NCI-H1048 (cell line): ENCODE measurements around the gene ADD1.
"Not testable (repeated sequence)": the region's sequence is repeated elsewhere in the genome, so short reads cannot be mapped to it uniquely, and the experiment has no call there.

Source experiments
- DNase-seq: peaks from one replicate; lab custom pipeline; 2025; lab: John Stamatoyannopoulos, UW

ADD1 gene

DNA sequence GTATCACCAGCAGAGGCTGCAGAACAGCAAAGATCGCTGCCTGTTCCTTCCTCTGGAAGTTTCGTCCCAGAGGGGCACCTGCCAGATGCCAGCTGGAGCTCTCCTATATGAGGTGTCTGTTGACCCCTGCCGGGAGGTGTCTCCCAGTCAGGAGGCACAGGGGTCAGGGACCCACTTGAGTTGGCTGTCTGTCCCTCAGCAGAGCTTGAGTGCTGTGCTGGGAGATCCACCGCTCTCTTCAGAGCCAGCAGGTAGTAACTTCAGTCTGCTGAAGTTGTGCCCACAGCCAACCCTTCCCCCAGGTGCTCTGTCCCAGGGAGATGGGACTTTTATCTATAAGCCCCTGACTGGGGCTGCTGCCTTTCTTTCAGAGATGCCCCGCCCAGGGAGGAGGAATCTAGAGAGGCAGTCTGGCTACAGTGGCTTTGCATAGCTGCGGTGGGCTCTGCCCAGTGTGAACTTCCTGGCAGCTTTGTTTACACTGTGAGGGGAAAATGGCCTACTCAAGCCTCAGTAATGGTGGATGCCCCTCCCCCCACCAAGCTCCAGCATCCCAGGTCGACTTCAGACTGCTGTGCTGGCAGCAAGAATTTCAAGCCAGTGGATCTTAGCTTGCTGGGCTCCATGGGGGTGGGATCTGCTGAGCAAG is 78.9 kb downstream of the ADD1 start:
- DNase-seq = not testable (repeated sequence)

DNA sequence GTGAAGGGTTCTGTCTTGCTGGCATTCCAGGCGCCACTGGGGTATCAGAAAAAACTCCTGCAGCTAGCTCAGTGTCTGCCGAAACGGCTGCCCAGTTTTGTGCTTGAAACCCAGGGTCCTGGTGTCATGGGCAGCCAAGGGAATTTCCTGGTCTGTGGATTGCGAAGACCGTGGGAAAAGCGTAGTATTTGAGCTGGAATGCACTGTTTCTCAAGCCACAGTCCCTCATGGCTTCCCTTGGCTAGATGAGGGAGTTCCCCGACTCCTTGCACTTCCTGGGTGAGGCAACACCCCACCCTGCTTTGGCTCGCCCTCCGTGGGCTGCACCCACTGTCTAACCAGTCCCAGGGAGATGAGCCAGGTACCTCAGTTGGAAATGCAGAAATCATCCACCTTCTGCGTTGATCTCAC is 79.5 kb downstream of the ADD1 start:
- DNase-seq = no peak

DNA sequence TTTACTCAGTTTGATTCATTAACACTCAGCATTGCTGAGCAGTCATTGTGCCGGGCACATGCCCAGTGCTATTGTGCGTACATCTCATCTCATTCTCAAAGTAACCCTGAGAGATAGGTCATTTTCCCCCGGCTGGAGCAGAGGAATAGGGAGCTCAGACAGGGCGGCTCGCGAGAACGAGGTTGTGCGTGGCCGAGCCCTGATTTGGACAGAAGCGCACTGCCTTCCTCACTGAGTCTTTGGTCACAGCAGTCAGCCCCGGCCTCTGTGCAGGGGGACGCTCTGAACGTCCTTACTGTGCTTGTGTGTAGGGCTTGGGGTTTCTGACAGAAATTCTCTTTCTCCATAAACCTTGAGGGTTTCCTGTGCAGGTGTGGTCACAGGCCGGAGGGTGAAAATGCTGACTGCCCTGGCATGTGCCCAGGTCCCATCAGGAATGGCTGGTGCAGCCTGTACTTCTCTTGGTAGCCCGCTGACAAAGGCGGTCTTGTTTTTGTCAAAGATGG is 80.1 kb downstream of the ADD1 start:
- no peak for DNase-seq

DNA sequence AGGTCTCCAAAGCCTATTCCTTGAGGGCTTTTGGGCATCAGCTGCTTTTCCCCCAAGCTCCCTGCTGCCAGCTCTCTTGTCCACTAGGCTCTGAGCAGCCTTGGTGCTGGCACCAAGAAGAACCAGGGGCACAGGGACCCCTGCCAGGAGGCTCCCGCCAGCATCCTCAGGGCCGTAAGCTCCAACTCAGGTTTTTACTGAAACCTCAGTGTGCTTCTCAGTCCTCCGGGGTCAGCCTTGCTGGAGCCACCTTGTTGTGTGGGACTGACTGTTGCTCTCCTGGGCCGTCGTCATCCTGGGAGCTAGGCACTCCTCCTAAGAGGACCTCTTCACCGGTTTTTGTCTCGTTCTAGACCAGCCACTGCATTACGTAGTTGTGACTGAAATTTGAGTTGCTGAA is 80.6 kb downstream of the ADD1 start:
- DNase-seq = no peak

DNA sequence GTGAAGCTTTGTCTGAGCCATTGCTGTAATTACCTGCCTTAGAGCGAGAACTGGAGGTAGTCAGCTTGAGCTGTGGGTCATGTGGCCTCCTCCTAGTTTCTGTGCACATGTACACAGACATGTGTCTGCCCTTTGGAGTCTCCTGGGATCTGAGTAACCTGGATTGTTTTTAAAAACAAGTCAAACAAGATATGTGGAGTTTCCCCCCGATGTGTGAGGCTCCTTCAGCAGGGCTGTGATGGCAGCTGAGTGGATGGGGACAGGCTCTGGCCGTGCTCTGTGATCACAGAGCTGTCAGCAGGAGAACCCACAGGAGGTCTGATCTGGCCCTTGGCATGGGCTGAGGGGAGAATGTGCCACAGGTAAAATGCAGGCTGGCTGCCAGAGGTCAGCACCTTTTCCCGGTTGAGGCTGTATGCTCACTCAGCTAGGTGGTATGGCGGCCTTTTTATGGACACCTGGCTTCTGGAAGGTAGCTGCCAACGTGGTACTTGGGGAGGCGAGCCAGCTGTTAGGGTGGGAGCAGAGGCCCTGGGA is 81.2 kb downstream of the ADD1 start:
- DNase-seq = no peak

DNA sequence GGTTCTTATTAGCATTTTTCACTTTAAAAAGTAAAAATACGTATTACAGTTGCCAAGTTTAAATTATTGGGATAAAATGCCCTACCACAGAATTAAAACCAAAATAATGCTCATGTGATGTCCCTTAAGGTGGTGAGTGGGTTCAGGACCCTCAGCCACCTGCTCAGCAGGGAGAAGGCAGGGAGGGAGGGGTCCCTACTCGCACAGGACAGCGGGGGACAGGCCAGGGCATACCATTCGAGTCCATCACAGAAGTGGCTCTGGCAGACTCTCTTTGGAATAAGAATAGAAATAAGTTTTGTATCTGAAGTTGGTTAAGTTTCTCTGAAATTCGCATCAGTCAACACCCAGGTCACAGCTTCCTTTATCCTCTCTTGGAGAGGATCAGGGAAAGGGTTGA is 81.9 kb downstream of the ADD1 start:
- DNase-seq = no peak

DNA sequence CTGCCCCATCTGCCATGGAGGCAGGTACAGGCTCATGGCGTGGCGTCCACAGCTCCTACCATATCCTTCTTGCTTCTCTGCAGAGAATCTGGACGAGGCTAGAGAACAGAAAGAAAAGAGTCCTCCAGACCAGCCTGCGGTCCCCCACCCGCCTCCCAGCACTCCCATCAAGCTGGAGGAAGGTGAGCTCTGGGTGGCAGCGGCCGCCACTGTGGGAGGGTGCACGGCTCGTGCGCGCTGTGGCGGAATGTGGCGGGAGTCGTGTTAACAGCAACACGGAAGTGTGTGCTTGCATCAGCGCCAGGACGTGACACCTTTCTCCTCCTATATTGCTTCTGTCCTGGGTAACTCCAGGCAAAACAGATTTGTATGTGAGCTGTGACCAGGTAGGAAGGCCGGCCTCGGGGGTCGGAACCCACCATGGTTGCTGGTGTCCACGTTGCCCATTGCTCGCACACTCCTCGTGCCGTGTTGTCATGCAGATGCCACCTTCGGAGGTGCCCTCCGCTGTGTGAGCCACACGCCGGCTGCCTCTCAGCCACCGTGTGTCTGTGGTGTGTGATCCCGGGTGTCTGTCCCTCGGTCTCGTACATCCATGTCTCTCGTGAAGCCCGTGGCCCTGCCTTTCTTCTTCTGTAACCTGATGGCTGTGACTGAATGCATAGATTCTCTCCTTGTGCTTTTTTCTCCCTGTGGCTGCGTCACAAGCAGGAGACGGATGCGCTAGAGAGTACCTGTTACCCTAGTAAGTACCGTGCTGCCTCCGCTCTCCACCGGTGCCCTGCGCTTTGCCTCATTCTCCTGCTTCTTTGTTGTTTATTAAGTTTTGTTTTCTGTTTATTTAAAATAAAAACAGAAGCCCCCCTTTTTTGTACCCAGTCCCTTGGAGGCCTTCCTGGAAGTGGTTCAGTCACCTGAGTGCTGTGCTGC is 82.6 kb downstream of the ADD1 start:
- DNase-seq = no peak

DNA sequence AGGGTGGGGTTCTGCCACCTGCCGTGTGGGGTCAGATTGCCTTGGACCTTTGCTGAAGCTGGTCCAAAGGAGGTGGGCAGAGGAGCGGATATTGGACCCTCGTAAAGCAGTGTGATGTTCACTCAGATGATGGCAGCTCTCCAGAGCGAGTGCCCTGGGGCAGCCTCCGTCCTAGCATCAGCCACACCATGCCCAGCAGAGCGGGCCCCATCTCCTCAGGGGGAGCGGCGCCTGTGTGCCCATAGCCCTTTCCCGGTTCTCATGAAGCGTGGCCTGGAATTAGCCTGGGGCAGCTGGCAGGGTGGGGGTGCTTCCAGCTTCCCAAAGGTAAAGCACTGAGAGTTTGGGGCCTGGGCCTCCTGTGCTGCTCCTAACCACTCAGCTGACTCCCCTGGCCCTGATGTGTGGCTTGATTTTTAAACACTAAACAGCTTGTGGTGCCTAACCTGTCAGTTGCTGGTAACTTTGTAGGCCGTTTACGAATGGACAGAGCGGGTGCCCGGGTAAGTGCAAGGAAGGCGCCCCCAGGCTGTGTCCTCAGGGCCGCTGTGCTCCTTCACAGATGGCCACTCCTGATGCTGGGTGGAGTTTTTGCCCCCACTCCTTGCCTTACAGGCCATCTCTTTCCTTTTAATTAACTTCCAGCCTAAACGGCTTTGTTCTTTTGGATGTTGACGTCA is 83.5 kb downstream of the ADD1 start:
- no peak for DNase-seq

DNA sequence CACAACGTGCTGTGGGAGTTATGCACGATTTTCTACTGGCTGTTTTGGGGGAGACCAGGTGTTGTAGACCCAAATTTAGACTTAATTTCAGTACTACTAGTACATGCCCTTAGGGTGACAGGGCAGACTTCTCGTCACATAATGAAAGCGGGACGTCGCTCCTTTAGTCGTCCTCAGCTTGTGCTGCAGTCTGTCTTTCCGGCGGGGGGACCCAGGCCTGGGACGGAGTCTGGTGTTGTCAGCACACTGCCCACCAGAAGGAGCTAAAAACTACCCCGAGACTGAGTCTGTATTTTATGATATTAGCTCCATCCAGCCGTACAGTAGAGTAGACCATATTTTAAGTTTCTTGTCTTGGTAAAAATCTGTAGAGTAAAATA is 84.0 kb downstream of the ADD1 start:
- DNase-seq = no peak

DNA sequence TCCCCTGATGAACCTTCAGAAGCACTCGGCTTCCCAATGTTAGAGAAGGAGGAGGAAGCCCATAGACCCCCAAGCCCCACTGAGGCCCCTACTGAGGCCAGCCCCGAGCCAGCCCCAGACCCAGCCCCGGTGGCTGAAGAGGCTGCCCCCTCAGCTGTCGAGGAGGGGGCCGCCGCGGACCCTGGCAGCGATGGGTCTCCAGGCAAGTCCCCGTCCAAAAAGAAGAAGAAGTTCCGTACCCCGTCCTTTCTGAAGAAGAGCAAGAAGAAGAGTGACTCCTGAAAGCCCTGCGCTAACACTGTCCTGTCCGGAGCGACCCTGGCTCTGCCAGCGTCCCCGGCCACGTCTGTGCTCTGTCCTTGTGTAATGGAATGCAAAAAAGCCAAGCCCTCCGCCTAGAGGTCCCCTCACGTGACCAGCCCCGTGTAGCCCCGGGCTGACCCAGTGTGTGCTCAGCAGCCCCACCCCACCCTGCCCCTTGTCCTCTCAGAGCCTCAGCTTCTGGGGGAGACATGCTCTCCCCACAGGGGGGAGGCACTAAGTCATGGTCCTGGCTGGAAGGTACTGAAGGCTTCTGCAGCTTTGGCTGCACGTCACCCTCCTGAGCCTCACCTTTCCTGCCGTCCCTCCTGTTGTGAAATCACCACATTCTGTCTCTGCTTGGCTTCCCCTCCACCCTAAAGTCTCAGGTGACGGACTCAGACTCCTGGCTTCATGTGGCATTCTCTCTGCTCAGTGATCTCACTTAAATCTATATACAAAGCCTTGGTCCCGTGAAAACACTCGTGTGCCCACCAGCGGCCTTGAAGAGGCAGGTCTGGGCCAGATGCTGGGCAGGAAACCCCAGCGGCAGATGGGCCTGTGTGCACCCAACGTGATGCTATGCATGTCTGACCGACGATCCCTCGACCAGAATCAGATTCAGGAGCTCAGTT is 84.9 kb downstream of the ADD1 start:
- no peak for DNase-seq

DNA sequence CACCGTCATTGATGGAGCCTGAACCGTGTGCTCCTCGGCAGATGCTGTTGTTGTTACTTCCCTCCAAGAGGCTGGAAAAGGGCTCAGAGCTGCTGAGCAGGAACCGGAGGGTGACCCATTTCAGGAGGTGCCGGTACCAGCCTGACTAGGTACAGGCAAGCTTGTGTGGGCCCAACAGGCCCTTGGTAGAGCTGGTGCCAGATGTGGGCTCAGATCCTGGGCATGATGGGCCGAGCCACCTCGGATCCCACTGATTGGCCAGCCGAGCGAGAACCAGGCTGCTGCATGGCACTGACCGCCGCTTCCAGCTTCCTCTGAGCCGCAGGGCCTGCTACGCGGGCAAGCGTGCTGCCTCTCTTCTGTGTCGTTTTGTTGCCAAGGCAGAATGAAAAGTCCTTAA is 85.8 kb downstream of the ADD1 start:
- no peak for DNase-seq

DNA sequence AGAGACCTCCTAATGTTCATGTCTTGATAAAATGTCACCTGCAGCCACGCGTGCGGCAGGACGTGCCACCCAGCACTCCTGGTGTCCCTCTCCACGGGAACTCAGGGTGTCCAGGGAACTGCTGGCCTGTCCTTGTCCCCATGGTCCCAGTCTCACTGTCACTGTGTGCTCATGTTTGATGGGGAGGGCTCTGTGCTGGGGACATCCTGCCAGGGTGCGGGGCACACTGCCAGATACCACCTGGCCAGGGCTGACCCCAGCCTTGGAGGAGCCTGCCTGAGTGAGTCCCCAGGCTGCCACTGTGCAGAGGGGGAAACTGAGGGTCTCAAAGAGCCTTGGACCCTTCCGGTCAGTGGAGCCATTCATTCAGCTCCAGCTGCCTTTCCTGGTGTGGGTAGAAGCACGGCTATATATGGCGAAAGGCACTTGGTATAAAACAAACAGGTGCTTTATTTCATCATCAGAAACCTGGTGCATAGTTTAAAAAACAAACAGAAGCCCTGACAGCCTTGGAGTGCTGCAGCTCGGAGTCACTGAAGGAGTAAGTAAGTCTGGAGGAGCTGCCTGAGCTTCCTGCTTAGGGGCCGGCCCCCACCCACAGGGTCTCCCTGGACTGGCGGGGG is 86.6 kb downstream of the ADD1 start:
- no peak for DNase-seq

DNA sequence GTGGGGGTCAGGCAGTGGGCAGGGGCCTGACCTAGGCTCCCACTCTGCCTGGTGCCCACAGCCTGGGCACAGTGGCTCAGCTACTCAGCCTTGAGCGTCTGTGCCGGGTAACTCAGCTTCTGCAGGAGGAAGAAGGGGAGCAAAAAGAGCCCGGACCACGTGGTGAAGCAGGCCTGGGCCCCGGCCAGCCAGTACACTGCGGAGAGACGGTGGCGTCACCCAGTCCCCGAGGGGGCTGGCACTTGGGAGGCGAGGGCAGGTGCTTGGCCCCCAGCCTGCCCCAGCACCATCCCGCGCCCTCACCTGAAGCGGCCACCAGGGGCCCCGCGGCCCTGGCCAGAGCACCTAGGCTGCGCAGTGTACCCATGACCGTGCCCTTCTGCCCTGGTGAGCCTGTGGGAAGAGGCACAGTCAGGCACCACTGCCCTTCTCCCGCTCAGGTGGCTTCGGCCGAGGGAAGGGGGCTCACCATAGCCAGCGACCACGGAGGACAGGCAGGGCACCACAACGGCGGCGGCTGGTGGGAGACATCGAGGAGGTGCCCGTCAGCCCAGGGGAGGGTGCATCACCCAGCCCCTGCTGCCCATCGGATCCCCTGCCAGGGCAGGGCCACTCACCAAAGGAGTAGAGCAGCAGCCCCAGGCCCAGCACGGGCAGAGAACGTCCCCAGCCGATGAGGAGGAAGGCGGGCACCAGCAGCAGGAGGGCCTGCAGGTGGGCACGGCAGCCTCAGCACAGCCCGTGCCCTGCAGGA is 87.3 kb downstream of the ADD1 start:
- no peak for DNase-seq

DNA sequence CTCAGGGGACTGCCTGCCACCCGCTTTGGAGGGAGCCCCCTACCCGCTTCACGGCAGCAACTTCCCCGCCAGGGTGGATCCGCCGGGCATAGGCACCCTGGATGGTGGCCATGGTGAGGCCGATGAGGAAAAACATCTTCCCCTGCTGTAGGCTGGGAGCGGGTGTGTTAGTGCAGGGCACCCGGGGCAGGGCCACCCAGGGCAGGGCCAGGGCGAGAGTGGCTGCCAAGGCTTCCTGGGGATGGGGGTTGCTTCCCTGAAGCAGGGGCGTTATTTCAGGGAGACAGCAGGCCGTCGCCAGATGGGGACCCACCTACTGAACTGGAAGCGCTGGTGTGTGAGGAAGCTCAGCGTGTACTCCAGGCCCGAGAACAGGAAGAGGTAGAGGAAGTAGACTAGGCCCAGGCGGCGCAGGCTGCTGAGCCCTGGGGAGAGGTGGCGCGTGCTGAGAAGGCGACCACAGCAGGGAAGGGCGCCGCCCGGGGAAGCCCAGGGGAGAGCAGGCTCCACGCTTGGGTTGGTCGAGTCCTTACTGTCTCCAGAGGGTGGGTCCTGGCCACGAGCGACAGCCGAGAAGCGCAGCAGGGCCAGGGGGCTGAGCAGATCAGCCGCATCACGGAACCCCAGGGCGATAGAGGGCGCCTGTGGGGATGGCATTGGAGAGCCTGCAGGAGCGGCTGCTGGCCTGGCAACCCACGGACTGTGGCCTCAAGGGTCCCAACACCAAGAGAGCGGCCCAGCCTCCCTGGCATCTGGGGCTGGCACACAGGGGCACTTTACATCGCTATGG is 88.1 kb downstream of the ADD1 start:
- DNase-seq = no peak

DNA sequence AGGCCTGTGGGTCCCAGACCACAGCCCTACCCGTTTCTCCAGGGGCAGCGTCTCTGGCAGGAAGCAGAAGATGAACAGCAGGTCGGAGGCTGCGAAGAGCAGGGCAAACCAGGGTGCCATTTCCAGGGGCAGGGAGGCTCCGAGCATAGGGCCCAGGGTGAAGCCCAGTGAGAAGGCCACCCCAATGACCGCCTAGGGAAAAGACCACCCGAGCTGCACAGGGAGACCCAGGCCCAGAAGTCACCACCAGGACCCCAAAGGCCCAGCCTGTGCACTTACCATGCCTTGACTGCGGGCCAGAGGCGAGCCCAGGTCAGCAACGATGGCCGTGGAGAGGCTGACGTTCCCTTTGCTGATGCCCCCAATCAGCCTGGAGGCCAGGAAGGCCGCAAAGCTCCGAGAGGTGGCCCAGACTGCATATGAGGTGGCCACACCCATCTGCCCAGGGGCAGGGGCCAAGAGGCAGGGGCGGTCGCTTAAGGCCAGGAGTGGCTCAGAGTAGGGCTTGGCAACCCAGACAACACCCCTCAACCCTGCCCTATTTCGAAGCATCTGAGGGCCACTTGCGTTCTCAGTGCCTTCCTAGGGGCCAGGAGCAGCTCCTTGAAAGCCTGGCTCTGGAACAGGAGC is 88.8 kb downstream of the ADD1 start:
- DNase-seq = no peak

DNA sequence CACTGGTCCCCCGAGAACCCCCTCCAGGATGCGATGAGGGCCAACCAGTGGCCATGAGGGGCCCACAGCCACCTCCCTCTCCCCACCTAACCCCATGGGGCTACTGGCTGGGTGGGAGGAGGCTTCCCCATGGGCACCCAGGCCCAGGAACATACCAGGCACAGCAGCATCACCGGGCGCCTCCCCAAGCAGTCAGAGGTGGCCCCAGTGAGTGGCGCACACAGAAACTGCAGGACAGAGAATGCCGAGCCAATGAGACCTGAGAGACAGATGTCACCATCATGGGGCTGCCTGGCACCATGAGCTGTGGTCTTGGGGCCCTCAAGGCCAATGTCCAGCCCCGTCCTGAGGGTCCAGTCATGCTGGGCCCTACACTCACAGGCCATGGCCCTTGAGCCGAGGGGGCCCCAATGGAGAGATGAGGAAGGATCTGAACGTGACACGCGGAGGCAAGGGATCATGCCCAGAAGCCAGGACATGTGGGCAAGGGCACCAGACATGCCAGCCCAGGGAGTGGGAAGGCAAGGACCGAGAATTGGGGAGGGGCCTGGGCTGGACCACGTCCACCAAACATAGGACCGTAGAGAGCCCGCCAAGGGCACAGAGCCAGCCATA is 89.4 kb downstream of the ADD1 start:
- no peak for DNase-seq

DNA sequence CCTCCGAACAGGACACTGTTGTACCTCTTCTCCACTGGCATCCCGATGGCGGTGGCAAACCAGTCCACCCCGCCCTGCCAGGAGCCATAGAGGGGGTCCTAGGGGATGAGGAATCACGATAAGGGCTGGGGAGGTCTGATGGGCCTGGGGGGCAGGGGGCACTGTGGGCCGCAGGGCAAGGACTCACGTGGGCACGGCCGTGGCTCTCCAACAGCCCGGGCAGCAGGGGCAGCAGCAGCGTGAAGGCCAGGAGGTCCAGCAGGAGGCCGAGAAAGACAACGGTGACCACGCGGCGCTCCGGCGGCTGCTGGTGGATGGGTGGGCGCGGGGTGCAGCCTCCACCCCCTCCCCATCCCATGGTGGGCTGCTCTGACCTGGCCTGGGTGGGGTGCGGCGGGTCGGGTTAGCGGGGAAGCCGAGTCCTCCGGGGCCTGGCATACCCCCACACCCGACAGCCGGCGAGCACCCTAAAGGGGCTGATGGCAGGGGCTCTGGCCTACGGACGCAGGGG is 90.0 kb downstream of the ADD1 start:
- no peak for DNase-seq
